GM19468 (cell line): ENCODE measurements around the gene HPS3.

ENCODE experiments used
- ATAC-seq: cut with Tn5 transposase; IDR thresholded peaks from one replicate; pipeline ENCODE4 v1.9.1; 2021; ENCODE audit warnings: mild to moderate bottlenecking, moderate library complexity, moderate number of reproducible peaks; ENCODE audit not compliant: unreplicated experiment; ENCODE audit errors: extremely low read depth

The HPS3 gene

DNA sequence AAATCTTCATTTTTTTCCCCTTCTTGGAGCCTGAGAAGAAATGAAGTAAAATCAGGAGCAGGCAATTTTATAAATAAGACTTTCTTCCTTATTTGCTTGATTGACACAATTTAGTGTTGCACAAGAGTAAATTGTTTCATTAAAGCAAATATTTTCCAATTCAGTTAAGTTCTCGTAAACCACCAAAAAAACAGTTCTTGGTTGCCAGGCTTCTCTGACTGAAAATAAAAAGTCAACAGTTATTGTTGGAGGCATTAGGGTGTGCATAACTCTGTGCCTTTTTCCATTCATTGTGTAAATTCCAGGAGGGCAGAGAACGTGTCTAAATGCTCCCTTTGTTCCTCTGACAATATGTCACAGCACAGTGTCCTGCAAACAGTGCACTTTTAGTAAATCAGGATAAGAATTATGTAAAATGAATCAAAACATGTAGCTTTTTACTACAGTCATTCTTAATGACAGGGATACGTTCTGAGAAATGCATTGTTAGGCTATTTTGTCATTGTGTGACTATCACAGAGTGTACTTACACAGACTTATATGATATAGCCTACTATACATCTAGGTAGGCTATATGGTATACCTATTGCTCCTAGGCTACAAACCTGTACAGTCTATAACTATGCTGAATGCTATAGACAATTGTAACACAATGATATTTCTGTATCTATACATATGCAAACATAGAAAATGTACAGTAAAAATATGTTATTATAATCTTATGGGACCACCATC lies 92.5 kb downstream of the HPS3 start, which contains the start of gene CP:
CP (minus strand) TSS at position 47 of the 735 bp plus-strand sequence; CDS start at position 10, 37 bp downstream.
- no peak for ATAC-seq
